PC-9 (cell line): Measurements from ENCODE around the gene SALL1. TPM values are rescaled to one million over a fixed set of nuclear protein-coding genes. Genes with fewer than 3 reads are reported as not detected.

Experiments used
- BruUV-seq: library from RNA; stranded (reverse); fragments of 400-500 nt; replicated peaks from 2 replicates; lab custom pipeline; 2021; lab: Mats Ljungman, UMichigan
- CTCF ChIA-PET: fragments of 300-600 bp; sonication (Branson Sonifier 250); formaldehyde crosslinking; loops from one replicate; lab custom pipeline; 2022; ENCODE audit warnings: antibody characterized with exemption; lab: Charles Lee
- POLR2A ChIA-PET: fragments of 300-600 bp; sonication (Branson Sonifier 250); formaldehyde crosslinking; loops from one replicate; lab custom pipeline; 2022; ENCODE audit warnings: antibody characterized with exemption; ENCODE audit not compliant: unreplicated experiment; lab: Charles Lee
- DNase-seq, 2 experiments: peaks; one replicate each; pipeline versions ENCODE4 v3.0.0 to v3.0.0-alpha.2; 2015 to 2022; ENCODE audit warnings: mixed read lengths in 1 of 2
- H2AFZ ChIP-seq: fragments of 200-600 bp; sonication (generic); 2 replicates; pipeline ENCODE4 v1.8.1; 2017; ENCODE audit warnings: antibody characterized with exemption
- H3F3A ChIP-seq: fragments of 200-600 bp; sonication (generic); 2 replicates; pipeline ENCODE4 v1.8.1; 2017; ENCODE audit warnings: antibody characterized with exemption, mild to moderate bottlenecking, low read depth; ENCODE audit not compliant: insufficient read depth
- H3K27ac ChIP-seq: fragments of 200-600 bp; sonication (generic); 2 replicates; pipeline ENCODE4 v1.6.1; 2016; ENCODE audit warnings: mixed run types
- H3K27me3 ChIP-seq: fragments of 200-600 bp; sonication (generic); 2 replicates; pipeline ENCODE4 v1.6.1; 2016; ENCODE audit warnings: low read depth, mixed run types; ENCODE audit not compliant: insufficient read depth
- H3K36me3 ChIP-seq: fragments of 200-600 bp; sonication (generic); 2 replicates; pipeline ENCODE4 v1.6.1; 2016; ENCODE audit warnings: low read depth, mixed run types
- H3K4me1 ChIP-seq: fragments of 200-600 bp; sonication (generic); replicated peaks from 2 replicates; pipeline ENCODE4 v1.6.1; 2016; ENCODE audit warnings: mixed run types; ENCODE audit not compliant: insufficient read depth
- H3K4me2 ChIP-seq: fragments of 200-600 bp; sonication (generic); 2 replicates; pipeline ENCODE4 v1.6.1; 2017; ENCODE audit warnings: mixed run types
- H3K4me3 ChIP-seq: fragments of 200-600 bp; sonication (generic); 2 replicates; pipeline ENCODE4 v1.6.1; 2016; ENCODE audit warnings: mixed run types
- H3K79me2 ChIP-seq: fragments of 200-600 bp; sonication (generic); 2 replicates; pipeline ENCODE4 v1.6.1; 2017; ENCODE audit warnings: low read depth, mixed run types
- H3K9me2 ChIP-seq: fragments of 200-600 bp; sonication (generic); 2 replicates; pipeline ENCODE4 v1.8.1; 2017; ENCODE audit warnings: mild to moderate bottlenecking; ENCODE audit not compliant: insufficient read depth
- H3K9me3 ChIP-seq: fragments of 200-600 bp; sonication (generic); 2 replicates; pipeline ENCODE4 v1.8.1; 2016; ENCODE audit warnings: low read depth; ENCODE audit not compliant: insufficient read depth
- H4K20me1 ChIP-seq: fragments of 200-600 bp; sonication (generic); 2 replicates; pipeline ENCODE4 v1.8.1; 2017; ENCODE audit not compliant: insufficient read depth
- CTCF ChIP-seq: fragments of 200-600 bp; sonication (generic); conservative IDR thresholded peaks from 2 replicates; pipeline ENCODE4 v1.6.1; 2017; ENCODE audit warnings: mixed run types, antibody characterized with exemption, mild to moderate bottlenecking, moderate library complexity
- EZH2 ChIP-seq: fragments of 200-600 bp; sonication (generic); IDR thresholded peaks from 2 replicates; pipeline ENCODE4 v1.8.0; 2017; ENCODE audit warnings: antibody characterized with exemption, low read depth
- intact Hi-C: fragments of 100-400 bp; cut with micrococcal nuclease; formaldehyde crosslinking; loops from one replicate; pipeline ENCODE4 v1.10.0; 2022; ENCODE audit not compliant: unreplicated experiment
- total RNA-seq: library from RNA; stranded (reverse); gene quantifications from 2 replicates; pipeline ENCODE4 v1.2.3, GENCODE V29; 2021

SALL1 gene
- total RNA-seq, 1 experiment from 2014 or later, result not detected

DNA sequence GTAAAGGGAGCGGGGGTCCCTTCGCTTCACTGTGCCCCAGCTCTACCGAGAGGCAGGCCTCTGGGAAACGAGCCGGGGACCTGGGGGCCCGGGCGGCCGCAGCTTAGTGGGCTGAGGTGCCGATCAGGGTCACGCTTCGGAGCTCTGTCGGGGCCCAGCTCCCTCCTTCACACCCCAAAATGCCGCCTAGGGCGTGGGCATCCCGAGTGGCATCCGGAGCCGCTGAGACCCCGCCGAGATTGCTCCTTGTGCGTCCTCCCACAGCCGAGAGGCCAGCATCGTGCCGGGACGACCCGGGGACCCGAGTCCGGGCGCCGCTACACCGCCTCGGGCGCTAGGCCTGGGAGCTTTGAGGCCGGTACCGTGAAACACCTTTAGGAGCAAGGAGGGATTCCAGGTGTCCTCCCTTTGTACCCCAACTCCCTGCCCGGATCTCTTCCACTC, 1.3 kb downstream of the SALL1 start:
- Histone ChIP-seq H3K36me3 (no peaks in the 10 kb centered on the region), H2AFZ (no peak overlapping the region), H3K4me3 (no peak overlapping the region), H3F3A (no peaks in the 10 kb centered on the region), H3K4me1 (no peaks in the 10 kb centered on the region), H3K27ac (no peak overlapping the region), H3K27me3 (peaks cover 4% of the 10 kb centered on the region; the same call in 1 of the 2 replicates), H3K9me3 (no peaks in the 10 kb centered on the region), H3K4me2 (no peak overlapping the region), H4K20me1 (no peaks in the 10 kb centered on the region), H3K9me2 (no peaks in the 10 kb centered on the region), H3K79me2 (no peaks in the 10 kb centered on the region)
- BruUV-seq, result no TSS peak
- ChIA-PET POLR2A (no interaction called here), CTCF (no interaction called here)
- TF ChIP-seq CTCF (no peak), EZH2 (no peak)
- no peak for DNase-seq
- intact Hi-C loops, result no loop called here

GRCh38 chr16:51149251-51149661, 1.8 kb downstream of the SALL1 start:
- Histone ChIP-seq H4K20me1 (no peaks in the 10 kb centered on the region), H3K4me2 (no peak overlapping the region), H3K9me2 (no peaks in the 10 kb centered on the region), H3K4me3 (no peak overlapping the region), H3K4me1 (no peaks in the 10 kb centered on the region), H3K79me2 (no peaks in the 10 kb centered on the region), H3K27me3 (peaks cover 4% of the 10 kb centered on the region; the same call in 1 of the 2 replicates), H3F3A (no peaks in the 10 kb centered on the region), H3K36me3 (no peaks in the 10 kb centered on the region), H3K27ac (no peak overlapping the region), H2AFZ (no peak overlapping the region), H3K9me3 (no peaks in the 10 kb centered on the region)
- intact Hi-C loops, result no loop called here
- DNase-seq, result no peak
- ChIA-PET POLR2A (no interaction called here), CTCF (no interaction called here)
- no peak for TF ChIP-seq CTCF
- no peak for TF ChIP-seq EZH2
- BruUV-seq, result no TSS peak

- peaks cover 6% of the 10 kb centered on the region; the same call in 1 of the 2 replicates for H3K27me3 ChIP-seq
- H3K9me3 ChIP-seq, result no peaks in the 10 kb centered on the region
- no TSS peak for BruUV-seq
- no peak overlapping the region for H2AFZ ChIP-seq
- H3K9me2 ChIP-seq, result no peaks in the 10 kb centered on the region
- no peak overlapping the region for H3K27ac ChIP-seq
- TF ChIP-seq EZH2 (no peak), CTCF (no peak)
- H3K79me2 ChIP-seq, result no peaks in the 10 kb centered on the region
- H3K4me2 ChIP-seq, result no peak overlapping the region
- no peaks in the 10 kb centered on the region for H3F3A ChIP-seq
- POLR2A ChIA-PET, result no interaction called here
- no peaks in the 10 kb centered on the region for H4K20me1 ChIP-seq
- H3K4me1 ChIP-seq, result no peaks in the 10 kb centered on the region
- intact Hi-C loops, result no loop called here
- H3K36me3 ChIP-seq, result no peaks in the 10 kb centered on the region
- DNase-seq, result no peak
- CTCF ChIA-PET, result no interaction called here
- H3K4me3 ChIP-seq, result no peak overlapping the region
Observed at GRCh38 chr16:51148678-51149228, 2.3 kb downstream of the SALL1 start.
